Calu3 (cell line): Measurements from ENCODE around the gene UBE2Q1. TPM values are rescaled to one million over a fixed set of nuclear protein-coding genes. Genes with fewer than 3 reads are reported as not detected.

Source experiments
- BruUV-seq: library from RNA; stranded (reverse); fragments of 400-500 nt; replicated peaks from 2 replicates; lab custom pipeline; 2021; lab: Mats Ljungman, UMichigan
- CTCF ChIA-PET: fragments of 300-600 bp; sonication (Branson Sonifier 250); formaldehyde crosslinking; loops from one replicate; lab custom pipeline; 2022; ENCODE audit warnings: antibody characterized with exemption; lab: Charles Lee
- DNase-seq: peaks from one replicate; pipeline ENCODE4 v3.0.0; 2022
- H3K27ac Mint-ChIP-seq: one replicate; pipeline ENCODE4 v1.8.0; 2022; ENCODE audit warnings: mixed read lengths; ENCODE audit not compliant: unreplicated experiment
- H3K27me3 Mint-ChIP-seq: one replicate; pipeline ENCODE4 v1.8.0; 2022; ENCODE audit warnings: mixed read lengths; ENCODE audit not compliant: unreplicated experiment
- H3K36me3 Mint-ChIP-seq: one replicate; pipeline ENCODE4 v1.8.0; 2022; ENCODE audit warnings: mild to moderate bottlenecking, moderate library complexity, mixed read lengths; ENCODE audit not compliant: insufficient read depth, unreplicated experiment
- H3K4me1 Mint-ChIP-seq: one replicate; pipeline ENCODE4 v1.8.0; 2022; ENCODE audit warnings: mild to moderate bottlenecking, low read depth, mixed read lengths; ENCODE audit not compliant: unreplicated experiment
- H3K4me3 Mint-ChIP-seq: one replicate; pipeline ENCODE4 v1.8.0; 2022; ENCODE audit warnings: mild to moderate bottlenecking, low read depth, moderate library complexity, mixed read lengths; ENCODE audit not compliant: unreplicated experiment
- H3K9me3 Mint-ChIP-seq: one replicate; pipeline ENCODE4 v1.8.0; 2022; ENCODE audit warnings: low read depth, mixed read lengths; ENCODE audit not compliant: unreplicated experiment
- CTCF ChIP-seq: fragments of 200-600 bp; IDR thresholded peaks from one replicate; pipeline ENCODE4 v1.8.0; 2022; ENCODE audit warnings: antibody characterized with exemption; ENCODE audit not compliant: unreplicated experiment
- intact Hi-C: fragments of 100-400 bp; cut with micrococcal nuclease; formaldehyde crosslinking; loops from one replicate; pipeline ENCODE4 v1.10.0; 2022; ENCODE audit not compliant: unreplicated experiment
- total RNA-seq: library from RNA; stranded (reverse); gene quantifications from 2 replicates; pipeline ENCODE4 v1.2.3, GENCODE V29; 2022

The UBE2Q1 gene
- total RNA-seq, 1 experiment from 2014 or later, result 96.7 TPM

DNA sequence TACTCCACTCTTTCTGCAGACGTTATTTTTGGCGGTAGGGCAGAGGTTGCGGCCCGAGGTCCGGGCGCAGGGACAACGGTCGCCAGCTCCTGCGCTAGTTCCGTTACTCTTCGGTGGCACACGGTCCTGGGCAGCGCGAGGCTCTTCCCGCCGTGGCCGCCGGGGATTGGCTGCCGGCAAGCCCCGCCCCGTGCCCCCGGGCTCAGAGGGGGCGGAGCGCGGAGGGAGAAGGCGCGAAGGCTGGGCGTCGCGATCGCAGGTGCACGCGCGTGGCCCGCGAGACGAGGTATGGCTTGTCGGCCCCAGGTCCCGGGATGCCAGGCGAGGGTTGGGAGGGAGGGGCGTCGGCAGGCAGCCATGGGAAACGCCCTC, 55.7 kb downstream of the UBE2Q1 start:
- no peak for DNase-seq
- H3K9me3 Mint-ChIP-seq, result no peaks in the 10 kb centered on the region
- no peak overlapping the region for H3K27ac Mint-ChIP-seq
- intact Hi-C loops, result no loop called here
- H3K4me3 Mint-ChIP-seq, result no peak overlapping the region
- CTCF ChIA-PET, result interaction anchor here (0.6 kb wide), 1 partner anchor 10 kb away, joined by 5 read pairs; no protein-coding TSS in a partner anchor
- no TSS peak for BruUV-seq
- no peak for TF ChIP-seq CTCF
- H3K36me3 Mint-ChIP-seq, result no peaks in the 10 kb centered on the region
- H3K27me3 Mint-ChIP-seq, result peaks cover 85% of the 10 kb centered on the region
- H3K4me1 Mint-ChIP-seq, result no peaks in the 10 kb centered on the region

GRCh38 chr1:154502066-154502743, 56.3 kb downstream of the UBE2Q1 start, which contains the start of the genes SHE and TDRD10:
SHE (minus strand) TSS chr1:154502412; CDS start chr1:154502026, 386 bp downstream.
TDRD10 (plus strand) TSS chr1:154502219; CDS start chr1:154506904, 4,685 bp downstream.
- peak within 1 kb of the TSS; percentile 50 for H3K4me3 Mint-ChIP-seq
- no peaks in the 10 kb centered on the region for H3K4me1 Mint-ChIP-seq
- intact Hi-C loops, result no loop called here
- H3K9me3 Mint-ChIP-seq, result no peaks in the 10 kb centered on the region
- no peak for DNase-seq
- no peak within 1 kb of the TSS for H3K27ac Mint-ChIP-seq
- H3K36me3 Mint-ChIP-seq, result no peaks in the 10 kb centered on the region
- CTCF ChIA-PET, result no interaction called here
- no peak for TF ChIP-seq CTCF
- peaks cover 80% of the 10 kb centered on the region for H3K27me3 Mint-ChIP-seq
- no TSS peak for BruUV-seq

- Mint-ChIP-seq H3K4me3 (peak overlapping the region; percentile 50), H3K4me1 (no peaks in the 10 kb centered on the region)
- peak; percentile 40 for DNase-seq
Observed at GRCh38 chr1:154501423-154502065, 56.9 kb downstream of the UBE2Q1 start.

GRCh38 chr1:154500533-154500932, 57.9 kb downstream of the UBE2Q1 start:
- no peak for TF ChIP-seq CTCF
- Mint-ChIP-seq H3K4me3 (no peak overlapping the region), H3K9me3 (no peaks in the 10 kb centered on the region), H3K27me3 (peaks cover 64% of the 10 kb centered on the region), H3K36me3 (no peaks in the 10 kb centered on the region), H3K4me1 (no peaks in the 10 kb centered on the region), H3K27ac (no peak overlapping the region)
- CTCF ChIA-PET, result interaction anchor here (0.6 to 1.1 kb wide), 2 partner anchors 20 to 275 kb away, joined by 3 read pairs; no protein-coding TSS in a partner anchor
- intact Hi-C loops, result no loop called here
- no peak for DNase-seq
- no TSS peak for BruUV-seq

More at GRCh38 chr1:154501423-154502065, 56.9 kb downstream of the UBE2Q1 start:
- Mint-ChIP-seq H3K27ac (no peak overlapping the region), H3K27me3 (peaks cover 74% of the 10 kb centered on the region), H3K9me3 (no peaks in the 10 kb centered on the region), H3K36me3 (no peaks in the 10 kb centered on the region)
- TF ChIP-seq CTCF, result no peak
- BruUV-seq, result no TSS peak
- CTCF ChIA-PET, result interaction anchor here (0.6 to 1.1 kb wide), 2 partner anchors 21 to 111 kb away, joined by 3 to 4 read pairs; no protein-coding TSS in a partner anchor
- intact Hi-C loops, result no loop called here
